GM23248 (cell line): Measurements from ENCODE around the gene CARD6.
"Not testable (repeated sequence)": the region's sequence is repeated elsewhere in the genome, so short reads cannot be mapped to it uniquely, and the experiment has no call there.

Experiments
- EZH2 ChIP-seq: fragments of 200-600 bp; sonication (generic); IDR thresholded peaks from 2 replicates; pipeline ENCODE4 v1.6.1; 2018; ENCODE audit warnings: antibody characterized with exemption, mild to moderate bottlenecking; ENCODE audit not compliant: insufficient read depth, poor library complexity, severe bottlenecking
- EZH2phosphoT487 ChIP-seq: fragments of 200-600 bp; sonication (generic); IDR thresholded peaks from 2 replicates; pipeline ENCODE4 v1.6.1; 2018; ENCODE audit warnings: antibody characterized with exemption, moderate library complexity, mild to moderate bottlenecking, low read depth; ENCODE audit not compliant: insufficient read depth

- not testable (repeated sequence) for TF ChIP-seq EZH2phosphoT487, EZH2
Observed at GRCh38 chr5:40792691-40793090, 48.5 kb upstream of the CARD6 start.
